Neural progenitor cell (in vitro differentiated cells): Measurements from ENCODE around the gene PI4K2B.

ENCODE experiments used
- CTCF ChIP-seq: fragments of 200-600 bp; sonication (generic); IDR thresholded peaks from 2 replicates; pipeline ENCODE4 v1.5.1; 2017; ENCODE audit warnings: antibody characterized with exemption, mild to moderate bottlenecking
- EZH2 ChIP-seq: fragments of 200-600 bp; sonication (generic); IDR thresholded peaks from 2 replicates; pipeline ENCODE4 v1.6.1; 2017; ENCODE audit warnings: antibody characterized with exemption, mild to moderate bottlenecking, moderate library complexity
- EZH2phosphoT487 ChIP-seq: fragments of 200-600 bp; sonication (generic); IDR thresholded peaks from 2 replicates; pipeline ENCODE4 v1.6.1; 2017; ENCODE audit warnings: antibody characterized with exemption

DNA sequence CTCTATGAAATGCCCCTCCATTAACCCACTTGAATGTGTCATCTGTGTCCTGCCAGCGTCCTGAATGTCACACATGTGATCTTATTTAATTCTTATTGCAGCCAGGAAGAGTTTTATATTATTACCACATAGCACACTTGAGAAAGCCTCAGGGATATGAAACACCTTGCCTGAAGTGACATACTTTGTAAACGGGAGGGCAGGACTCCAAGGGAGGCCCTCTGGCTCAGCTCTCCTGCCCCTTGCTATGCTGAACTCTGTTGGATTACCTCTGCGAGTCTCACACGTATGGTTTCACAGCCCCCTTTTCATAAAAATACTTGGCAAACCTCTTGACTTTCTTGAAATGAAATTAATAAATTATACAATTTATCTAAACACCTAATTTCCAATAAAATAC, 67.6 kb downstream of the PI4K2B start:
- no peak for TF ChIP-seq CTCF
- TF ChIP-seq EZH2phosphoT487 = no peak
- no peak for TF ChIP-seq EZH2
